OCI-LY7 (cell line): ENCODE data around the gene NKX6-2. TPM values are rescaled to one million over a fixed set of nuclear protein-coding genes. Genes with fewer than 3 reads are reported as not detected.

Experiments used
- BruUV-seq: library from RNA; stranded (reverse); fragments of 400-500 nt; replicated peaks from 2 replicates; lab custom pipeline; 2021; lab: Mats Ljungman, UMichigan
- CTCF ChIA-PET: fragments of 300-600 bp; sonication (Branson Sonifier 250); formaldehyde crosslinking; loops from one replicate; lab custom pipeline; 2022; ENCODE audit warnings: antibody characterized with exemption; ENCODE audit not compliant: unreplicated experiment; lab: Charles Lee
- POLR2A ChIA-PET: fragments of 300-600 bp; sonication (Branson Sonifier 250); formaldehyde crosslinking; loops from one replicate; lab custom pipeline; 2022; ENCODE audit warnings: antibody characterized with exemption; lab: Charles Lee
- DNase-seq: peaks from one replicate; pipeline ENCODE4 v3.0.0-alpha.2; 2015; ENCODE audit warnings: low spot score
- H2AFZ ChIP-seq: fragments of 200-600 bp; sonication (generic), shearing (Covaris generic); 2 replicates; pipeline ENCODE4 v1.6.1; 2014; ENCODE audit warnings: mild to moderate bottlenecking, antibody characterized with exemption, low read length, moderate library complexity
- H3K27ac ChIP-seq: fragments of 200-600 bp; sonication (generic); 2 replicates; pipeline ENCODE4 v1.5.1; 2014; ENCODE audit warnings: mixed run types, low read depth, mild to moderate bottlenecking, moderate library complexity, low read length, inconsistent platforms; ENCODE audit not compliant: poor library complexity, severe bottlenecking
- H3K36me3 ChIP-seq: fragments of 200-600 bp; sonication (generic); 2 replicates; pipeline ENCODE4 v1.6.1; 2014; ENCODE audit warnings: mild to moderate bottlenecking, antibody characterized with exemption, low read length, moderate library complexity, mixed read lengths; ENCODE audit not compliant: insufficient read depth
- H3K4me1 ChIP-seq: fragments of 200-600 bp; sonication (generic); 2 replicates; pipeline ENCODE4 v1.5.1; 2014; ENCODE audit warnings: mild to moderate bottlenecking, low read length; ENCODE audit not compliant: insufficient read depth, poor library complexity, severe bottlenecking
- H3K4me2 ChIP-seq: fragments of 200-600 bp; sonication (generic); 2 replicates; pipeline ENCODE4 v1.6.1; 2014; ENCODE audit warnings: mild to moderate bottlenecking, low read length
- H3K4me3 ChIP-seq: fragments of 200-600 bp; sonication (generic); 2 replicates; pipeline ENCODE4 v1.5.1; 2014; ENCODE audit warnings: mild to moderate bottlenecking, low read depth, low read length; ENCODE audit not compliant: poor library complexity, severe bottlenecking
- H3K79me2 ChIP-seq: fragments of 200-600 bp; sonication (generic); 2 replicates; pipeline ENCODE4 v1.6.1; 2016; ENCODE audit warnings: low read depth, mild to moderate bottlenecking, low read length, moderate library complexity, mixed read lengths; ENCODE audit not compliant: insufficient read depth
- H3K9me2 ChIP-seq: fragments of 200-600 bp; sonication (generic); 2 replicates; pipeline ENCODE4 v1.6.1; 2016; ENCODE audit warnings: mild to moderate bottlenecking, low read length, mixed read lengths; ENCODE audit not compliant: insufficient read depth
- H3K9me3 ChIP-seq: fragments of 200-600 bp; sonication (generic); 2 replicates; pipeline ENCODE4 v1.6.1; 2014; ENCODE audit warnings: mild to moderate bottlenecking, mixed run types, low read length, mixed read lengths
- H4K20me1 ChIP-seq: fragments of 200-600 bp; sonication (generic); 2 replicates; pipeline ENCODE4 v1.6.1; 2014; ENCODE audit warnings: mild to moderate bottlenecking, antibody characterized with exemption, low read length, moderate library complexity, mixed read lengths; ENCODE audit not compliant: insufficient read depth
- CTCF ChIP-seq: fragments of 200-600 bp; sonication (generic); conservative IDR thresholded peaks from 2 replicates; pipeline ENCODE4 v1.5.1; 2014; ENCODE audit warnings: mild to moderate bottlenecking, antibody characterized with exemption, low read length, moderate library complexity, mixed read lengths
- EZH2phosphoT487 ChIP-seq: fragments of 200-600 bp; sonication (generic); IDR thresholded peaks from 2 replicates; pipeline ENCODE4 v1.6.1; 2018; ENCODE audit warnings: low read depth, borderline replicate concordance, mild to moderate bottlenecking, mixed run types, antibody characterized with exemption, low read length, moderate library complexity, mixed read lengths
- intact Hi-C: fragments of 100-400 bp; cut with micrococcal nuclease; formaldehyde crosslinking; loops from one replicate; pipeline ENCODE4 v1.10.0; 2022; ENCODE audit not compliant: unreplicated experiment
- total RNA-seq, 2 experiments: library from RNA; depleted of rRNA in 1 of 2; stranded (reverse); fragments of >200 nt in 1 of 2; shearing (Covaris generic) in 1 of 2; gene quantifications; 2 replicates each; pipeline ENCODE4 v1.2.3, GENCODE V29; 2014 to 2022

NKX6-2 gene
- total RNA-seq, 2 experiments from 2014 or later, result not detected

GRCh38 chr10:132813560-132814468 is 27.9 kb upstream of the NKX6-2 start:
- intact Hi-C loops, result no loop called here
- BruUV-seq, result no TSS peak
- H3K9me3 ChIP-seq, result no peaks in the 10 kb centered on the region
- H2AFZ ChIP-seq, result no peak overlapping the region
- no peaks in the 10 kb centered on the region for H4K20me1 ChIP-seq
- ChIA-PET CTCF (no interaction called here), POLR2A (no interaction called here)
- H3K4me3 ChIP-seq, result no peak overlapping the region
- no peaks in the 10 kb centered on the region for H3K9me2 ChIP-seq
- no peak overlapping the region for H3K27ac ChIP-seq
- H3K4me1 ChIP-seq, result no peaks in the 10 kb centered on the region
- H3K36me3 ChIP-seq, result no peaks in the 10 kb centered on the region
- H3K4me2 ChIP-seq, result no peak overlapping the region
- DNase-seq, result no peak
- no peak for TF ChIP-seq EZH2phosphoT487
- no peak for TF ChIP-seq CTCF
- H3K79me2 ChIP-seq, result no peaks in the 10 kb centered on the region

- DNase-seq, result no peak
- Histone ChIP-seq H3K27ac (no peak overlapping the region), H3K9me2 (no peaks in the 10 kb centered on the region), H4K20me1 (no peaks in the 10 kb centered on the region), H3K9me3 (no peaks in the 10 kb centered on the region), H3K36me3 (no peaks in the 10 kb centered on the region), H2AFZ (no peak overlapping the region), H3K79me2 (no peaks in the 10 kb centered on the region), H3K4me2 (no peak overlapping the region), H3K4me1 (no peaks in the 10 kb centered on the region), H3K4me3 (no peak overlapping the region)
- BruUV-seq, result no TSS peak
- POLR2A ChIA-PET, result no interaction called here
- intact Hi-C loops, result no loop called here
- no peak for TF ChIP-seq CTCF
- TF ChIP-seq EZH2phosphoT487, result no peak
- CTCF ChIA-PET, result no interaction called here
These were observed 27.1 kb upstream of the NKX6-2 start for GRCh38 chr10:132813001-132813401.

GRCh38 chr10:132812520-132812919 is 26.6 kb upstream of the NKX6-2 start:
- intact Hi-C loops, result no loop called here
- Histone ChIP-seq H3K27ac (no peak overlapping the region), H3K4me1 (no peaks in the 10 kb centered on the region), H3K9me3 (no peaks in the 10 kb centered on the region), H3K79me2 (no peaks in the 10 kb centered on the region), H2AFZ (no peak overlapping the region), H3K4me2 (no peak overlapping the region), H3K36me3 (no peaks in the 10 kb centered on the region), H4K20me1 (no peaks in the 10 kb centered on the region), H3K9me2 (no peaks in the 10 kb centered on the region), H3K4me3 (no peak overlapping the region)
- no peak for DNase-seq
- no TSS peak for BruUV-seq
- ChIA-PET POLR2A (no interaction called here), CTCF (no interaction called here)
- TF ChIP-seq EZH2phosphoT487 (no peak), CTCF (no peak)
